Embryonic facial prominence (tissue), 1 donor: Measurements from ENCODE around the gene MCAT.

Experiments
- DNase-seq: peaks from one replicate; pipeline ENCODE4 v3.0.0-alpha.2; 2016; ENCODE audit errors: extremely low spot score

MCAT gene

DNA sequence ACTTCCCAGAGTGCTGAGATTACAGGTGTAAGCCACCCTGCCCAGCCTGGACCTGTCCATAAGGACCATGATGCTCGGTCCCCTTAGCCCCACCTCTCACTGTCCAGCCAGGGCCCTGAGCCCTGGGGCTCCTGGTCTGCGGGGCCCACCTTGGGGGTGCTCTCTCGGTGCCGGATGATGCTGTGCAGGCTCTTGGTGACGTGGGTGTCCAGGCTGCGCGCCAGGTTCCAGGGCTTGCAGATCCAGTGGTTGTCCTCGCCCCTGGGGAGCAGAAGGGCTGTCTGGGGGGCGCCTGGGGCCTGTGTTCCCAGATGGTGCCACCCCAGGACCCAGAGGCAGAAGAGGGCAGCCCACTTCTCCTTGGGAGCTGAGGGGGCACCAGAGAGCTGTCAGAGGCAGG is 30.4 kb upstream of the MCAT start:
- DNase-seq = no peak

- DNase-seq = no peak
Measured at GRCh38 chr22:43172191-43172590, 29.0 kb upstream of the MCAT start.

- no peak for DNase-seq
Measured at GRCh38 chr22:43171607-43172006, 28.4 kb upstream of the MCAT start.

- DNase-seq = no peak
Measured at GRCh38 chr22:43171019-43171491, 27.9 kb upstream of the MCAT start.

- DNase-seq = no peak
Measured at GRCh38 chr22:43170131-43170480, 26.9 kb upstream of the MCAT start.

GRCh38 chr22:43169310-43170130 is 26.3 kb upstream of the MCAT start:
- DNase-seq = no peak

DNA sequence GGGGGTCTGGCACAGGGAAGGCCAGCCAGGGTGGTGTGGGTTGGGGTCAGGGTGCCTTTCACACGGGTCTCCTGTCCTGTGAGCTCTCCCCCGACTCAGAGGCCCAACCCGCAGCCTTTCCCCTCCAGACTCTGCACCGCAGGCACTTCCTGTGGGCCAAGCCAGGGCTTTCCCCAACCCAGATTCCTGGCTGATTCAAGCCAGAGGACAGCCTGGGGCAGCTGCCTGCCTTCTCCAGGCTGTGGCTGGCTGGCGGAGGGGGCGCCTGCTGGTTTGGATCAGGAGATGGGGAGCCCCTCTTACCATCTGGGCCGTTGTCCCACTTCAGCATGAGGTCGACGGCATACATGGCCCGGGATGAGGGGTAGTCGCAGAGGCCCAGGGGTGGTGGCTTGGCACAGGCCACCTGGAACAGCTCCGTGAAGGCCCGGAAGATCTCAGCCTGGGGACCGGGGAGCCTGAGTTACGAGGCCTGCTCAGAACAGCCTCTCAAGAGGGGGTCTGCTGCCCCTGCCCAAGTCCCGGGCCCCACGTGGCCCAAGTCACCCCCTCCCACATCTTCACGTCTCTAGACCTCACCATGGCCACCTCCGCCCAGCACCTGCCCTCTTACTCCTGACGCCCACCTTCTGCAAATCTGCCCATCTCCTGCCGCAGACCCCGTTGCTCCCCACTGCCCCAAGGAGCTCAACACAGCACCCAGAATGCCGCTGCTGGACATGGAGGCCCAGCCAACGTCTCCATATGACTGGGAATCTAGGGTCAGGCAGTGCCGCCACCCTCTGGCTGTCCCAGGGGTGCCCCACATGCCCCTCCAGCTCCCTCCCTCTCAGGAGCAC is 25.5 kb upstream of the MCAT start:
- no peak for DNase-seq

DNA sequence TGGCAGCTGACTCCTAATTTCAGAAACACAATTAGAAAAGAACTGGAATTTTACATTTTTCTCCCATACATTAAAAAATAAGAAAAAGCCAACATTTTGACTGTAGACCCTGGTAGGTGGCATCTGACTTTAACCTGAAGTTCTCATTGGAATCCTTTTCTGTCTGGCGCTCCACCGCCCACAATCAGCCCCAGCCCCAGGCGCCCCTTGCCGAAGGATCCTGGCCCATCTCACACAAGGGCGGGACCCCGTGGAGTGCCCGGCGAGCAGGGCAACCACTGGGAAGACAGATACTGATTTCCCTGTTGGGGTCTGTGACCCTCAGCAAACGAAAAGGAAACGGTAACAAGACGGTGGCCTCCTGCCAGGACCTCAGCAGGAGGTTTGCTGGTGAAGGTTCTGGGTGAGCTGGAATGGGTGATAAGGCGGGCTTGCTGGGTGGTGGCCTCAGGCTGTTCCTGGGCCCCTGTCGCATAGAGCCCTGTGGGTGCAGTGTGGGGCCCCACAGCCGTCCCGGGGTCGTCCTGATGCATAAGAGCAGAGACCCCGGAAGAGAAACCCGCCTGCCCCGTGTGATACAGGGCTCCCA is 23.9 kb upstream of the MCAT start:
- no peak for DNase-seq

DNA sequence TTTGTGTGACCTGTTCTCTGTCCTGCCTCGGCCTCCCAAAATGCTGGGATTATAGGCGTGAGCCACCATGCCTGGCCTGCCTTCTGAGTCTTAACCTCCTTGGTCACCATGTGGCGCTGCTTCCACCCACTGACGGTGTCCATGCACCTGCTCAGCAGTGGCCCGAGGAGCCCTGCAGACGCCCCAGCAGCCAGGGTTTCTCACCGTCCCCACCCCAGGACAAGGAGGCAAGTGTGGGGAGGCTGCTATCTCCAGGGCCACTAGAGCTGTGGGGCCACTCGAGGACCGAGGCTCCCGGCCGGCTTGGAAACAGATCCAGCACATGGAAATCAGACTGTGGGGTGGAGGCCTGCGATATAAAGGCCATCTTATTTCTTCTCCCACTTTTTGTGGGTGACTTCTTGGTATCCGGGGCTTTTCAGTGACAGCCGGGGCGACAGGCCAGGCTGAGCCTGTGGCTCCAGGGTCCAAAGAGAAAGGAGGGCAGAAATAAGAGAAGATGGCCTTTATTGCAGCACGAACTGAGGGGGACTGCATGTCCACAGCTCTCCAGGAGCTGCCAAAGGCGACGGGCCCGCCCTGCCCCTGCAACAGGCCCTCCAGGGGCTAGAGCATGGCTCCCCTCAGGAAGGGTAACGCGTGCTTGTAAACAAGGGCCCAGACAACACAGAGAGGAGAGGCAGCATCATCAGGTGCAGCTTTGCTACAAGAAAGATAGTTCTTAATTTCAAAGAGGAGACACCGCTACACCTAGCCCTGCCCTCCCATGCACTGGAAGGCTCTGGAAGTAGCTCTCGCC is 23.1 kb upstream of the MCAT start:
- DNase-seq = no peak

DNA sequence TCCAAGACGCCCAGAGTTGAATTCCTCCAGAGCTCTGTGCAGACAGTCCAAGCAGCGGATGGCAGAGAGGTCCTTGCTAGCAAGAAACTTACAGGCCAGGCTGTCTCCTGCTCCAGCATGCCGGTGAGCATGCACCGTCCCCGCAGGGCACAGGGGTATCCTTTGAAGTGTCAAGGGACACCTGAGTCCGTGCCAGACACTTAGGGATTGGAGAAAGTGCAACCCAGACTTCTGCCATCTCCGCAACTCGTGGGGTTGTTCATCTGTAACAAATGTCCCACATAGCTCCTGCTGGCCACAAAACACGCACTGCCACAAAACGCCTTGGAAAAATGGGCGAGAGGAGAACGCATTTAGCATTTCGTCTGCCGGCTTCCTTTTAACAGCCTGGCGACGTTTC is 21.4 kb upstream of the MCAT start:
- no peak for DNase-seq

DNA sequence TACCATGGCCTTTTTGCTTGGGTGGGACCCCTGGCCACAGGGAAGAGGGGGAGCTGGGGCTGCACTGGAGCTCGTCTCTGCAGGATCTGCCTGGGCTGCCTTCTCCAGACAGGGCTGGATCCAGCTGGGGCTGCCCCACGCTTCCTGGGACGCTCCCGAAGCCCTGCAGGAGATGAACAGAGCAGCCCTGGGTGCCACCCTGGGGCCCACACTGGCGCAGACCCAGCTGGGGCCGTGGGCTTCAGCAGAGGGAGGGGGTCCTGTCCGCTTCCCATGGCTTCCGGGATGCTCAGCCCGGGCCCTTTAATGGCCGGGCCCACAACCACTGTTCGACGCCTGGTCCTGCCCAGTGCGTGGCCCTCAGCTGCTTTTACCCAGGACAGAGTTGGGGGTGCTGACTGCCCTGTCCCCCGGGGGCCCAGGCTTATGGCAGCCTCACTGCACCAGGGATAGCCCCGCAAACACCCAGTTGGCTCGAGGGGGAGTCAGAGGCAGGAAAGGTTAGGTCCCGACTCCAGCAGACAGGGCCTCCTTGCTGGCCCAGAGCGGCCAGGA is 20.1 kb upstream of the MCAT start:
- DNase-seq = no peak

DNA sequence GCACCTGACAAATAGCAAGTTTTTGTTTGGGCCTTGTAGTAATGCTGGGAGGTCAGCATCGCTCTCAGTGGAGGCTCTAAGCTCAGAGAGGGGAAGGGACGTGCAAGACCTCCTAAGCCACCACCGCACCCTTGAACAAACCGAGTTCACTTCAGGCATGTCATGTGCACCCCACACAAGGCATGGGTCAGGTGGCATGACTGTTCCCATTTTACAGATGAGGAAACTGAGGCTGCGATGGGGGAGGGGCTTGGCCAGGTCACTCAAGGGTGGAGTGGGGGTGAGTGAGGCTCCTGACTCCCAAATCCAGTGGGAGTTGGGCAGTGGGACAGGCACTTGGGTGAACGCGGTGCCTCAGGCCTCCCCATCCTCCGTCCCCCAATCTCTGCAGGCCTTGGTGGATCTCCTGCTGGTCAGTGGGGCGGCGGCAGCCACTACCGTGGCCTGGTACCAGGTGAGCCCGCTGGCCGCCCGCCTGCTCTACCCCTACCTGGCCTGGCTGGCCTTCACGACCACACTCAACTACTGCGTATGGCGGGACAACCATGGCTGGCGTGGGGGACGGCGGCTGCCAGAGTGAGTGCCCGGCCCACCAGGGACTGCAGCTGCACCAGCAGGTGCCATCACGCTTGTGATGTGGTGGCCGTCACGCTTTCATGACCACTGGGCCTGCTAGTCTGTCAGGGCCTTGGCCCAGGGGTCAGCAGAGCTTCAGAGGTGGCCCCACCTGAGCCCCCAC is 19.4 kb upstream of the MCAT start:
- DNase-seq = no peak

DNA sequence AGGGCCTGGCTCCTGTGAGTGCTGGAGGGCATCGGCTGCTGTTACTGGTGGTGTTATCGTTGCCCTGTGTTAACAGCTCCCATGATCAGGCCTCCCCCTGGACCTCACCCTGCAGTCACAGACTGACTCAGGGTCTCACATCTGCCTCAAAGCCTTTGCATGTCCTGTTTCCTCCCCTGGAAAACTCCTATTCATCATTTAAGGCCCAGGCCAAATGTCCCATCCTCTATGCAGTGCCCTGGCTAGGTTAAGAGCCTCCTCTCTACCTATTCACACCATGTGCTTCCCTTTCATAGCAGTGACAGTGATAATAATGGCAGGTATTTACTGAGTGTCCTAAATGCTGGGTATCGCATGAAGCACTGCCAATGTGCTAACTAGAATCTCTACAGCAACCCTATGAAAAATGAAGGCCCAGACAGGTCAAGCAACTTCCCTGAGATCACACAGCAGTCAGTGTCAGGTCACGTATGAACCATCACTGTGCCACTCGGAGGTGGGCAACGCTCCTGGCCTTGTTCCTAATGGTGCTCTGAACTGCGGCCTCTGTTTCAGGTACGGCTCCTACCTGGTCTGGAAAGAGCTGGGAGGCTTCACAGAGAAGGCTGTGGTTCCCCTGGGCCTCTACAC is 17.4 kb upstream of the MCAT start:
- no peak for DNase-seq

GRCh38 chr22:43159484-43160178 is 16.4 kb upstream of the MCAT start:
- DNase-seq = no peak

DNA sequence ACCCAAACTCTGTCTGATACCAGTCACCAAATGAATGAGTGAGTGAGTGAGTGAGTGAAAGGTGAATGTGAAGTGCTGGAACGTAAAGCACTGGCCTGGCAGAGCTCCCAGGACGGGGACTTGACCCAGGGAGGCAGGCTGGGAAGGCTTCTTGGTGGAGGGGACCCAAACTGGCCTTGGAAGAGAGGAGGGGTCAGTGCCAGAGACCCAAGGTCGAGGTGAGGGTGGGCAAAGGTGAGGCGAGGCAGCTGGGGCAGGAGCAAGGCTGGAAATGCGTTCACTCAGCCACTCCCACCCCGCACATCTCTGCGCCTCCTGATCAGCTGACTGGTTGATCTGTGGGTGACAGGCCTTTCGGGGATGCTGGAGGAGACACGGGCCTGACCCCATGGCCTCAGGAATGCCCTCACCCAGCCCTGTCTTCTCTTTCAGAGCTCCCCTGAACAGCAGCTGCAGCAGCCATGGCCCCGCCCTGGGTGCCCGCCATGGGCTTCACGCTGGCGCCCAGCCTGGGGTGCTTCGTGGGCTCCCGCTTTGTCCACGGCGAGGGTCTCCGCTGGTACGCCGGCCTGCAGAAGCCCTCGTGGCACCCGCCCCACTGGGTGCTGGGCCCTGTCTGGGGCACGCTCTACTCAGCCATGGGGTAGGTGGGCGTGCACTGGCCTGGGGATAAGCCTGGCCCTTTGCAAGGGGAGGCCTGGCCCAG is 15.7 kb upstream of the MCAT start:
- DNase-seq = no peak

DNA sequence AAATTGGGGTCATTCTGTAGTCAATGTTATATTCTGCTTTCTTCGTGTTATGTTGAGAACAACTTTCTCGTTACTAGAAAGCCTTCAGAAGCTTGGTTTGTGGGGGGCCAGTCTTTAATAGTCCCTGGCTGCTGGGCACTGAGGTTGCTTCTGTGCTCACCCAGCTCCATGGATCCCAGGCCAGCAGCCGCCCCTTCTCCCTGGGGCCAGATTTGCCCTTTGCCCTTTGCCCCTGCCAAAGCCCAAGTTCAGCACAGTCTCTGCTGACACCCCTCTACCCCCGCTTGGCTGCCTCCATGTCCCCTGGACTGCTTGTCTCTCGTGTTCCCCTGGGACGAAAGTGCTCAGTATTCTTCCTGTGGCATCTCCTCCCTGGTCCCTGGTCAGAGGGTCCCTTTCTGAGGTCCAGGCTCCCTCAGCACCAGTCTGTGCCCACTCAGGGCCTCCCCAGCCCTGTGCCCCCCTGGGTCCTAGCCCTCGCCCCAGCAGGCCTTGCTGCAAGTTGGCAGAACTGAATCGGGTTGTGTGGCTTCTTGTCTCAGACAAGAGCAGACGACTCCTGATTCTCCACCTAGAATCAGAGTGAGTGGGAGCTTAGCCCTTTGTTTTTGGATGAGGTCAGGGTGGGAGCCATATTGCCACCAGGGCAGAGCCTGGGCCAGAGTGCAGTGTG is 14.8 kb upstream of the MCAT start:
- no peak for DNase-seq

DNA sequence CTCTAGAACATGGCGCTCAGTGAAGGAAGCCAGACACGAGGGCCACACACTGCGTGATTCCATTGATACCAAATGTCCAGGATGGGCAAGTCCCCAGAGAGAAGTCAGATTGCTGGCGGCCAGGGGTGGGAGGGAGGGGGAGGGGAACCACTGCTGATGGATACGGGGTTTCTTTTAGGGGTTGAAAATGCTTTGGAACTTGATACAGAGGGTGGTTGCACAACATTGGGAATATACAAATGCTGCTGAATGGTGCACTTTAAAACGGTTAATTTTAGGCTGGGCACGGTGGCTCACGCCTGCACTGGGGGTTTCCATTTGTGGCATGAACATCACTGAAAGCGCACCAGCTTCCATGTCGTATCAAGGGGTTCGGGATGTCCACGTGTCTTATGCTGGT is 13.2 kb upstream of the MCAT start:
- no peak for DNase-seq

DNA sequence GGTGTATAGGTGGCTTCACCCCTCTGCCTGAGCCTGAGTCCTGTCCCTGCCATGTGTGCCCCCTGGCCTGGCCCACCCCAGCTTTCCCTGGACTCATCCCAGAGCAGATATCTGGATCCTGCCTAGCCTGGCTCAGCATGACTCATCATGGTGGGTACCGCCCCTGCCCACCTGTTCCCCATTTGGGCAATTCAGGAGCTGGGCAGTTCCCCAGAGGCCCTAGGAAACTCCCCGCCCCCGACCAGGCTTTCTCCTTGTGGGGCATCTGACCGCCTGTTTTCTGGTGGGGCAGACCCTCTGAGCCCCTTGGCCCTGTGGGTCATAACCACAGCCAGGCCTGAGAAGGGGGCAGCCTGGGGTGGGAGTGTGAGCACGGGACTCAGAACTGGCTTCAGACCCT is 12.6 kb upstream of the MCAT start:
- DNase-seq = no peak
